Adrenal gland (tissue), 12 donors: ENCODE measurements around the gene ATP12A. TPM values are rescaled to one million over a fixed set of nuclear protein-coding genes. Genes with fewer than 3 reads are reported as not detected.

Source experiments
- DNase-seq, 7 donors: peaks; one replicate each; pipeline ENCODE4 v3.0.0-alpha.2; 2019 to 2020
- H3K27ac ChIP-seq, 5 donors: fragments of 200-600 bp; sonication (generic) in 4 of 5; 1 replicate in 3 of 5; 2 replicates in 2 of 5; pipeline versions ENCODE4 v1.5.1 to v1.8.0; 2016 to 2020; ENCODE audit warnings: mild to moderate bottlenecking in 1 of 5
- H3K27me3 ChIP-seq: fragments of 200-600 bp; 2 replicates; pipeline ENCODE4 v1.8.0; 2021
- H3K36me3 ChIP-seq, 2 donors: fragments of 200-600 bp; replicated peaks in 1 of 2; 1 replicate in 1 of 2; 2 replicates in 1 of 2; pipeline versions ENCODE4 v1.5.1 to v1.8.0; 2018 to 2022
- H3K4me1 ChIP-seq, 2 donors: fragments of 200-600 bp; replicated peaks in 1 of 2; 1 replicate in 1 of 2; 2 replicates in 1 of 2; pipeline versions ENCODE4 v1.5.1 to v1.8.0; 2018 to 2021
- H3K4me3 ChIP-seq, 4 donors: fragments of 200-600 bp; sonication (generic) in 3 of 4; one replicate each; pipeline ENCODE4 v1.5.1; 2016 to 2018
- H3K9me3 ChIP-seq, 3 donors: fragments of 200-600 bp; sonication (generic) in 1 of 3; replicated peaks in 1 of 3; 1 replicate in 2 of 3; 2 replicates in 1 of 3; pipeline versions ENCODE4 v1.5.1 to v1.8.0; 2016 to 2021
- POLR2A ChIP-seq, 2 donors: fragments of 450-650 bp; IDR thresholded peaks; one replicate each; pipeline ENCODE4 v1.6.1; 2017; ENCODE audit warnings: antibody characterized with exemption in 2 of 2, mild to moderate bottlenecking in 2 of 2, moderate library complexity in 1 of 2
- WGBS, 4 donors: extraction: QIAGEN DNeasy Blood & Tissue Kit in 2 of 4; methylation state at CpG; one replicate each; pipeline versions ENCODE4 v1.1.5 to v1.1.7; 2013 to 2017; 5-methylcytosine and 5-hydroxymethylcytosine counted together
- intact Hi-C, 2 donors: fragments of 100-400 bp; cut with DNase I; formaldehyde crosslinking; loops; one replicate each; pipeline versions ENCODE4 v1.14.1 to v1.15.0; 2022 to 2023
- polyA plus RNA-seq, 3 donors: library from polyadenylated mRNA; stranded (reverse); fragments of 200-250 nt in 2 of 3; fragments of 350-450 nt in 1 of 3; fragmentation: Illumina TruSeq in 1 of 3; extraction: RNeasy Lipid Tissue Mini Kit (QIAGEN cat#74804) in 1 of 3; gene quantifications; one replicate each; pipeline ENCODE4 v1.2.3, GENCODE V29; 2013 to 2014
- total RNA-seq, 9 donors: library from RNA; depleted of rRNA in 4 of 9; stranded (reverse); fragments of >200 nt in 4 of 9; fragments of 120-200 nt in 1 of 9; fragmentation: NEBNext Ultra II Directional in 1 of 9; extraction: Animal tissue kit (Norgen Biotek cat#: 25700) in 1 of 9; gene quantifications; one replicate each; pipeline versions ENCODE4 v1.1.0 to v1.2.4, GENCODE V29; 2013 to 2023
- TF ChIP-seq, protein P1 (sequence below), 6 experiments: fragments of 450-650 bp in 4 of 6; fragments of 200-600 bp in 2 of 6; sonication (generic) in 1 of 6; IDR thresholded peaks; 1 replicate in 5 of 6; 2 replicates in 1 of 6; pipeline versions ENCODE4 v1.5.1 to v1.8.0; 2016 to 2021; ENCODE audit warnings: antibody characterized with exemption in 6 of 6, mild to moderate bottlenecking in 2 of 6, moderate library complexity in 1 of 6
- donor health status: healthy with polysubstance abuse.
- donor health status: Bipolar disorder and iron deficiency.
- donor health status: DM: yes; HTN: yes; CAD: no.
- donor health status: DM: no; HTN: no; CAD: no.
- donor health status: DM: no; HTN: no; CAD: no.
- donor health status: DM: yes; HTN: yes; CAD: no.

ATP12A gene
- total and polyA plus RNA-seq, 12 donors = 0.04 to 0.06 TPM; not detected in 10

DNA sequence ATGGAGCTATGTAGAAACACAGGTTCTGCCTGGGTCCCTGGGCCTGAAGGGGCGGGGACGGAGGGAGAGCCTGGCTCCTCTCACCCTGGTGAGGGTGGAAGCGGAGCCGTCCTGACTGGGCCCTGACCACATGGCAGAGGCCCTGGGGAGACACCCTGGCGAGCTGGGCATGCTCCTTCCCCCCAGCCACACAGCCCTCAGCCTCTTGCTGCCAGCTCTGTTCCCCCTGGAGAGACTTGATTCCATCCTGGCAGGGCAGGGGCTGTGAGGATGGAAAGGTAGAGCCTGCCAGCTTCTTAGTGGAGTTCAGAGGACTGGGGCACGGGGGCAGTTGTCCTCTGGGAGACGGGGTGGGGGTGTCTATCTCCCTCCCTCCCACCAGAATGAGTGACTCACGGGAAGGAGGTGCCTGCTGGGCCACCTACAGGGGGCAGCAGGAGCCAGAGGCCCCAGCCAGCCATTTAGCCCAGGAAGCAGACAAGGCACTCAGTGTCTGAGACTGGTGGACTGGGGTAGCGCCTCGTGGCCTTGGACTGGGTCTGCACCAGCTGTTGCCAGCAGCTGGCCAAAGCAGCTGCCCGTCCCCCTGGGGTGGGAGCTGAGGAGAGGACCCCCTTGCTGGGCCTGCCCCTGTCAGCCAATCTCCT lies 60.9 kb downstream of the ATP12A start:
- no peak overlapping the region for H3K4me3 ChIP-seq
- intact Hi-C loops = no loop called here
- H3K36me3 ChIP-seq = no peaks in the 10 kb centered on the region
- no peaks in the 10 kb centered on the region for H3K9me3 ChIP-seq
- no peak for TF ChIP-seq POLR2A (IDR thresholded peaks at IDR 0.05)
- TF ChIP-seq, protein P1, sequence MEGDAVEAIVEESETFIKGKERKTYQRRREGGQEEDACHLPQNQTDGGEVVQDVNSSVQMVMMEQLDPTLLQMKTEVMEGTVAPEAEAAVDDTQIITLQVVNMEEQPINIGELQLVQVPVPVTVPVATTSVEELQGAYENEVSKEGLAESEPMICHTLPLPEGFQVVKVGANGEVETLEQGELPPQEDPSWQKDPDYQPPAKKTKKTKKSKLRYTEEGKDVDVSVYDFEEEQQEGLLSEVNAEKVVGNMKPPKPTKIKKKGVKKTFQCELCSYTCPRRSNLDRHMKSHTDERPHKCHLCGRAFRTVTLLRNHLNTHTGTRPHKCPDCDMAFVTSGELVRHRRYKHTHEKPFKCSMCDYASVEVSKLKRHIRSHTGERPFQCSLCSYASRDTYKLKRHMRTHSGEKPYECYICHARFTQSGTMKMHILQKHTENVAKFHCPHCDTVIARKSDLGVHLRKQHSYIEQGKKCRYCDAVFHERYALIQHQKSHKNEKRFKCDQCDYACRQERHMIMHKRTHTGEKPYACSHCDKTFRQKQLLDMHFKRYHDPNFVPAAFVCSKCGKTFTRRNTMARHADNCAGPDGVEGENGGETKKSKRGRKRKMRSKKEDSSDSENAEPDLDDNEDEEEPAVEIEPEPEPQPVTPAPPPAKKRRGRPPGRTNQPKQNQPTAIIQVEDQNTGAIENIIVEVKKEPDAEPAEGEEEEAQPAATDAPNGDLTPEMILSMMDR (IDR thresholded peaks at IDR 0.05) = no peak
- DNase-seq = no peak
- H3K27ac ChIP-seq = no peak overlapping the region
- 58 to 88% (median 78%) methylated on average over 3 to 11 of the region's 11 CpGs for WGBS, 4 donors
- no peaks in the 10 kb centered on the region for H3K4me1 ChIP-seq
- peaks cover 14% of the 10 kb centered on the region for H3K27me3 ChIP-seq

DNA sequence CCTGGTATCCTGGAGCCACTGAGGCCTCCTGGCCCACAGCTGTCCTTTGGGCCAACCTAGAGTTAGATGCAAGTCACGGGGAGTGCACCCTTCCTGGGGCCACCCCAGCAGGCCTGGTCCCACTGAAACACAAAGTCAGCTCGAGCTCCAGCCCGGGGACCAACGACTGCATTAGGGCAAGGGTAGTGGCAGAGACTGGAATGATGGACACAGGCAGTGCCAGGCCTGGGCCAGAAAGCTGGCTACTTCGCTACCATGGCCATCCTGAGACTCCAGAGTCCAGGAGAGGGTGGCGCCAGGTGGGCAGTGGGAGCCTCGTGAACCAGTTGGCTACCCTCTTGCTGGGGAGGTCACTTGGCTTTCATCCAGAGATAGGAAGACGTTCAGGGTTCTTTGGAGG lies 61.6 kb downstream of the ATP12A start:
- Histone ChIP-seq H3K36me3 (no peaks in the 10 kb centered on the region), H3K27me3 (peaks cover 21% of the 10 kb centered on the region), H3K9me3 (no peaks in the 10 kb centered on the region), H3K4me1 (no peaks in the 10 kb centered on the region), H3K4me3 (no peak overlapping the region), H3K27ac (no peak overlapping the region)
- intact Hi-C loops = no loop called here
- WGBS, 4 donors = 35 to 78% (median 68%) methylated on average over 4 to 8 of the region's 8 CpGs
- TF ChIP-seq, protein P1 (IDR thresholded peaks at IDR 0.05) = no peak
- no peak for TF ChIP-seq POLR2A (IDR thresholded peaks at IDR 0.05)
- DNase-seq = no peak

DNA sequence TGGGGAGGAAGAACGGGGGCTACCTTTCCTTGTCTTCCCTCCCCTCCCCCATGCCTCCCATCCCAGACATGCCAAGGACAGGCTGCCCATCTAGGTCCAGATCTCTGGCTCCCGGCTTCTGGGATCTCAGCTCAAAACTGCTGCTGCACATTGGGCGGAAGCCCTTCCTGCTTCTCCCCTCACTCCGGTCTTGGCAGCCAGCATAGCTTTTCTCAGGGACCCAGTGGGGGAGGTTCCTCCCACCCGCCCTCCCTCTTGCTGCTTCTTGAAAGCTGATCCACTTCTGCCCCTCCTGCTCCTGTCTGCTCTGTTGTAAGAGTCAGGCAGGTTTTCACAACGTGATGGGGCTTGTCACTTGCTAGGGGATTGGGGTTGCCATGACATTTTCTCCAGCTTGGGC lies 62.1 kb downstream of the ATP12A start:
- no peak for DNase-seq
- no peaks in the 10 kb centered on the region for H3K4me1 ChIP-seq
- WGBS, 4 donors = 27 to 40% (median 35%) methylated on average over 3 to 6 of the region's 6 CpGs
- H3K27ac ChIP-seq = no peak overlapping the region
- no peak for TF ChIP-seq POLR2A (IDR thresholded peaks at IDR 0.05)
- TF ChIP-seq, protein P1 (IDR thresholded peaks at IDR 0.05) = no peak
- H3K9me3 ChIP-seq = no peaks in the 10 kb centered on the region
- peaks cover 24% of the 10 kb centered on the region for H3K27me3 ChIP-seq
- H3K4me3 ChIP-seq = no peak overlapping the region
- intact Hi-C loops = no loop called here
- H3K36me3 ChIP-seq = no peaks in the 10 kb centered on the region

DNA sequence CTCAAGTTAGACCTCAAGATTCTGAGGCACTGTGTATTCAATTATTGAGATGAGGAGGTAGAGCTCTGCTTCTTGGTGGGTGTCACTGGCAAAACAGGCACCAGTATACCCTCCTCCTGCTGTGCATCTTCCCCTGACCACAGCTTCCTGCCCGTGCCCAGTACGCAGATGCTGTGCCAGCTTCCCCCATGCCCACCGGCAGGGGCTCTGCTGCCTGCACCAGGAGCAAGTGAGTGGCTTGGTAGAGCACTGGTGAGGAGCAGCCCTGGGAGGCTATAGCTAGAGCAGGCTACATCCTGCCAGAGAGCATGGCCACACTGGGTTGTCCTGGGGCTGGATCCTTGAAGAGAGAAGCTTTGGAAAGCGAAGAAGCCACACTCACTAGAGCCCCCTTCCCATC lies 62.8 kb downstream of the ATP12A start:
- H3K9me3 ChIP-seq = no peaks in the 10 kb centered on the region
- DNase-seq = no peak
- 56 to 83% (median 70%) methylated on average over 1 to 4 of the region's 4 CpGs for WGBS, 4 donors
- TF ChIP-seq, protein P1 (IDR thresholded peaks at IDR 0.05) = no peak
- TF ChIP-seq POLR2A (IDR thresholded peaks at IDR 0.05) = no peak
- no peaks in the 10 kb centered on the region for H3K36me3 ChIP-seq
- H3K4me3 ChIP-seq = no peak overlapping the region
- peaks cover 28% of the 10 kb centered on the region for H3K27me3 ChIP-seq
- no peaks in the 10 kb centered on the region for H3K4me1 ChIP-seq
- H3K27ac ChIP-seq = no peak overlapping the region
- intact Hi-C loops = no loop called here
